Fibroblast of lung (primary cell): Measurements from ENCODE around the gene UPF3A.

ENCODE experiments used
- EZH2 ChIP-seq: IDR thresholded peaks from 2 replicates; pipeline ENCODE4 v1.5.1; 2012; ENCODE audit warnings: low read length, control low read depth, mild to moderate bottlenecking; ENCODE audit errors: missing control alignments
- TF ChIP-seq, protein P1 (sequence below), 2 donors: IDR thresholded peaks in 1 of 2; conservative IDR thresholded peaks in 1 of 2; 1 replicate in 1 of 2; 2 replicates in 1 of 2; pipeline ENCODE4 v1.5.1; 2011 to 2012; ENCODE audit warnings: low read length in 2 of 2, control low read depth in 1 of 2, inconsistent platforms in 1 of 2, low read depth in 1 of 2, mild to moderate bottlenecking in 1 of 2

GRCh38 chr13:114323349-114323748 is 41.9 kb downstream of the UPF3A start:
- TF ChIP-seq, protein P1, sequence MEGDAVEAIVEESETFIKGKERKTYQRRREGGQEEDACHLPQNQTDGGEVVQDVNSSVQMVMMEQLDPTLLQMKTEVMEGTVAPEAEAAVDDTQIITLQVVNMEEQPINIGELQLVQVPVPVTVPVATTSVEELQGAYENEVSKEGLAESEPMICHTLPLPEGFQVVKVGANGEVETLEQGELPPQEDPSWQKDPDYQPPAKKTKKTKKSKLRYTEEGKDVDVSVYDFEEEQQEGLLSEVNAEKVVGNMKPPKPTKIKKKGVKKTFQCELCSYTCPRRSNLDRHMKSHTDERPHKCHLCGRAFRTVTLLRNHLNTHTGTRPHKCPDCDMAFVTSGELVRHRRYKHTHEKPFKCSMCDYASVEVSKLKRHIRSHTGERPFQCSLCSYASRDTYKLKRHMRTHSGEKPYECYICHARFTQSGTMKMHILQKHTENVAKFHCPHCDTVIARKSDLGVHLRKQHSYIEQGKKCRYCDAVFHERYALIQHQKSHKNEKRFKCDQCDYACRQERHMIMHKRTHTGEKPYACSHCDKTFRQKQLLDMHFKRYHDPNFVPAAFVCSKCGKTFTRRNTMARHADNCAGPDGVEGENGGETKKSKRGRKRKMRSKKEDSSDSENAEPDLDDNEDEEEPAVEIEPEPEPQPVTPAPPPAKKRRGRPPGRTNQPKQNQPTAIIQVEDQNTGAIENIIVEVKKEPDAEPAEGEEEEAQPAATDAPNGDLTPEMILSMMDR (conservative IDR thresholded peaks at IDR 0.05 in 1 of 2, IDR thresholded peaks at IDR 0.05 in 1 of 2; ENCODE audit: low read depth in 1 of 2, low read length in 2 of 2) = no peak
- no peak for TF ChIP-seq EZH2
